Endodermal cell (in vitro differentiated cells): ENCODE data around the gene C6. TPM values are rescaled to one million over a fixed set of nuclear protein-coding genes. Genes with fewer than 3 reads are reported as not detected.

ENCODE experiments used
- DNase-seq: peaks from one replicate; pipeline ENCODE4 v3.0.0-alpha.2; 2017
- H3K27ac ChIP-seq: 2 replicates; pipeline ENCODE4 v1.5.1; 2013; ENCODE audit warnings: mild to moderate bottlenecking, low read depth, low read length, moderate library complexity
- H3K27me3 ChIP-seq: 2 replicates; pipeline ENCODE4 v1.6.1; 2013; ENCODE audit warnings: mild to moderate bottlenecking, low read length, moderate library complexity; ENCODE audit not compliant: insufficient read depth, control insufficient read depth, poor library complexity, severe bottlenecking
- H3K36me3 ChIP-seq: 2 replicates; pipeline ENCODE4 v1.7.0; 2013; ENCODE audit warnings: mild to moderate bottlenecking, low read length, moderate library complexity; ENCODE audit not compliant: control insufficient read depth, insufficient read depth
- H3K4me1 ChIP-seq: one replicate; pipeline ENCODE4 v1.7.0; 2013; ENCODE audit warnings: low read length; ENCODE audit not compliant: control insufficient read depth, insufficient read depth
- H3K4me3 ChIP-seq: 2 replicates; pipeline ENCODE4 v1.5.1; 2013; ENCODE audit warnings: mild to moderate bottlenecking, low read length, moderate library complexity
- H3K9ac ChIP-seq: 2 replicates; pipeline ENCODE4 v1.6.1; 2013; ENCODE audit warnings: mild to moderate bottlenecking, low read length, moderate library complexity; ENCODE audit not compliant: poor library complexity, severe bottlenecking; ENCODE audit errors: extremely low read depth
- H3K9me3 ChIP-seq: 2 replicates; pipeline ENCODE4 v1.6.1; 2013; ENCODE audit warnings: mild to moderate bottlenecking, low read length, moderate library complexity; ENCODE audit not compliant: control insufficient read depth
- H3K27ac Mint-ChIP-seq: 2 replicates; pipeline ENCODE4 v1.8.0; 2020; ENCODE audit warnings: mixed read lengths
- H3K27me3 Mint-ChIP-seq: 2 replicates; pipeline ENCODE4 v1.8.0; 2021; ENCODE audit warnings: mild to moderate bottlenecking, mixed read lengths; ENCODE audit not compliant: insufficient read depth
- H3K36me3 Mint-ChIP-seq: 2 replicates; pipeline ENCODE4 v1.8.0; 2020; ENCODE audit warnings: low read depth, mixed read lengths
- H3K4me1 Mint-ChIP-seq: 2 replicates; pipeline ENCODE4 v1.8.0; 2020; ENCODE audit warnings: mixed read lengths
- H3K4me3 Mint-ChIP-seq: 2 replicates; pipeline ENCODE4 v1.8.0; 2020; ENCODE audit warnings: mild to moderate bottlenecking, moderate library complexity, mixed read lengths
- H3K9me3 Mint-ChIP-seq: 2 replicates; pipeline ENCODE4 v1.8.0; 2020; ENCODE audit warnings: mild to moderate bottlenecking, mixed read lengths
- CTCF ChIP-seq: fragments of 200-600 bp; sonication (generic); conservative IDR thresholded peaks from 2 replicates; pipeline ENCODE4 v1.5.0; 2021; ENCODE audit warnings: antibody characterized with exemption, mild to moderate bottlenecking
- WGBS, 2 experiments: methylation state at CpG; one replicate each; pipeline versions ENCODE4 v1.1.5 to v1.1.7; 2013; ENCODE audit warnings: missing lambda C conversion rate in 2 of 2, mixed read lengths in 1 of 2; ENCODE audit not compliant: insufficient coverage in 1 of 2, insufficient read length in 1 of 2; 5-methylcytosine and 5-hydroxymethylcytosine counted together
- total RNA-seq, 2 donors: library from RNA; stranded (reverse); fragmentation: NEBNext Ultra II Directional in 1 of 2; extraction: Animal tissue kit (Norgen Biotek cat#: 25700) in 1 of 2; gene quantifications; 2 replicates in 1 of 2; 3 replicates in 1 of 2; pipeline ENCODE4 v1.2.1, GENCODE V29; 2021

The C6 gene
- total RNA-seq, 2 donors from 2014 or later = 0.38 TPM; not detected in 1

GRCh38 chr5:41154491-41154890 is 58.8 kb downstream of the C6 start:
- WGBS, 2 experiments = 84 to 88% methylated on average over 2 to 3 of the region's 3 CpGs
- no peak for TF ChIP-seq CTCF

GRCh38 chr5:41151564-41151963 is 61.8 kb downstream of the C6 start:
- Mint-ChIP-seq H3K4me1 (peaks cover 10% of the 10 kb centered on the region), H3K27ac (no peak overlapping the region), H3K36me3 (no peaks in the 10 kb centered on the region), H3K27me3 (no peaks in the 10 kb centered on the region), H3K9me3 (no peaks in the 10 kb centered on the region), H3K4me3 (no peak overlapping the region)
- no peak overlapping the region for H3K4me3 ChIP-seq
- no peak overlapping the region for H3K9ac ChIP-seq
- no peaks in the 10 kb centered on the region for H3K9me3 ChIP-seq
- H3K4me1 ChIP-seq = no peaks in the 10 kb centered on the region
- no peak for TF ChIP-seq CTCF
- no peak overlapping the region for H3K27ac ChIP-seq
- H3K27me3 ChIP-seq = no peaks in the 10 kb centered on the region
- 94 to 97% methylated on average over 3 to 4 of the region's 4 CpGs for WGBS, 2 experiments
- no peak for DNase-seq
- no peaks in the 10 kb centered on the region for H3K36me3 ChIP-seq

More at GRCh38 chr5:41154491-41154890, 58.8 kb downstream of the C6 start:
- Mint-ChIP-seq H3K27ac (no peak overlapping the region), H3K27me3 (no peaks in the 10 kb centered on the region), H3K9me3 (no peaks in the 10 kb centered on the region), H3K4me1 (peaks cover 10% of the 10 kb centered on the region), H3K36me3 (no peaks in the 10 kb centered on the region), H3K4me3 (no peak overlapping the region)
- no peaks in the 10 kb centered on the region for H3K4me1 ChIP-seq
- H3K9ac ChIP-seq = no peak overlapping the region
- H3K27ac ChIP-seq = no peak overlapping the region
- H3K9me3 ChIP-seq = no peaks in the 10 kb centered on the region
- H3K4me3 ChIP-seq = no peak overlapping the region
- no peaks in the 10 kb centered on the region for H3K36me3 ChIP-seq
- H3K27me3 ChIP-seq = no peaks in the 10 kb centered on the region
- DNase-seq = no peak

GRCh38 chr5:41148448-41148847 is 64.9 kb downstream of the C6 start:
- H3K27ac Mint-ChIP-seq = no peak overlapping the region
- H3K27me3 ChIP-seq = no peaks in the 10 kb centered on the region
- H3K4me1 ChIP-seq = no peaks in the 10 kb centered on the region
- H3K36me3 ChIP-seq = no peaks in the 10 kb centered on the region
- H3K9ac ChIP-seq = no peak overlapping the region
- no peak overlapping the region for H3K27ac ChIP-seq
- no peaks in the 10 kb centered on the region for H3K9me3 Mint-ChIP-seq
- no peak overlapping the region for H3K4me3 ChIP-seq
- H3K36me3 Mint-ChIP-seq = no peaks in the 10 kb centered on the region
- H3K4me1 Mint-ChIP-seq = peaks cover 10% of the 10 kb centered on the region
- no peak for TF ChIP-seq CTCF
- no peak overlapping the region for H3K4me3 Mint-ChIP-seq
- no peaks in the 10 kb centered on the region for H3K27me3 Mint-ChIP-seq
- DNase-seq = no peak
- H3K9me3 ChIP-seq = no peaks in the 10 kb centered on the region
- WGBS, 2 experiments = 93% methylated on average over 1 of the region's 1 CpG; no CpG with 5 or more reads in 1 of the 2 experiments
